ENCODE measurements around the gene RHBDD2. TPM values are rescaled to one million over a fixed set of nuclear protein-coding genes. Genes with fewer than 3 reads are reported as not detected.

RHBDD2 gene
- polyA plus RNA-seq, 1 donor (not counting 4 experiments of a cell fraction or from before 2014, with no cell fraction given) = 24.1 TPM

GRCh38 chr7:75875113-75876080, 3.4 kb upstream of the RHBDD2 start:
- Histone ChIP-seq H3K9ac (ENCODE audit: control insufficient read depth, extremely low read depth, insufficient read depth, low read length) (peak overlapping the region; percentile 63), H3K9me3 (ENCODE audit: control insufficient read depth, low read depth, low read length) (no peaks in the 10 kb centered on the region), H3K4me1 (ENCODE audit: control insufficient read depth, extremely low read depth, insufficient read depth, low read length) (peaks cover 29% of the 10 kb centered on the region), H3K27me3 (ENCODE audit: control insufficient read depth, extremely low read depth, insufficient read depth, low read length) (no peaks in the 10 kb centered on the region), H3K79me2 (ENCODE audit: control insufficient read depth, insufficient read depth, low read length) (peaks cover 15% of the 10 kb centered on the region), H3K27ac (ENCODE audit: control insufficient read depth, insufficient read depth, low read length) (peak overlapping the region; percentile 54), H2AFZ (ENCODE audit: control insufficient read depth, low read length) (peak overlapping the region; percentile 57), H3K36me3 (ENCODE audit: control insufficient read depth in 2 of 2, extremely low read depth in 1 of 2, insufficient read depth in 2 of 2, low read length in 2 of 2) (peaks cover 0 to under 1% of the 10 kb centered on the region in 2 experiments), H3K4me3 (ENCODE audit: control insufficient read depth in 2 of 3, extremely low read depth in 1 of 3, insufficient read depth in 2 of 3, low read depth in 1 of 3, low read length in 3 of 3) (peak overlapping the region in 2 of 3 experiments; percentile 15 to 44), H3K4me2 (ENCODE audit: control insufficient read depth, extremely low read depth, insufficient read depth, low read depth, low read length) (peak overlapping the region; percentile 74), H4K20me1 (ENCODE audit: control insufficient read depth, extremely low read depth, insufficient read depth, low read length) (no peaks in the 10 kb centered on the region), H3K9me1 (ENCODE audit: control insufficient read depth, extremely low read depth, insufficient read depth, low read length) (no peaks in the 10 kb centered on the region)
- DNase-seq (ENCODE audit: low read depth, low spot score) (no peak), FAIRE-seq (peak; percentile 44)
- dilution Hi-C loops (cut with MboI; ENCODE audit: extremely low pct_ligation_motif_present, low sequenced_read_pairs) = no loop called here
- TF ChIP-seq EZH2 (IDR thresholded peaks at IDR 0.05; ENCODE audit: low read length) = no peak
- TF ChIP-seq, protein P1, sequence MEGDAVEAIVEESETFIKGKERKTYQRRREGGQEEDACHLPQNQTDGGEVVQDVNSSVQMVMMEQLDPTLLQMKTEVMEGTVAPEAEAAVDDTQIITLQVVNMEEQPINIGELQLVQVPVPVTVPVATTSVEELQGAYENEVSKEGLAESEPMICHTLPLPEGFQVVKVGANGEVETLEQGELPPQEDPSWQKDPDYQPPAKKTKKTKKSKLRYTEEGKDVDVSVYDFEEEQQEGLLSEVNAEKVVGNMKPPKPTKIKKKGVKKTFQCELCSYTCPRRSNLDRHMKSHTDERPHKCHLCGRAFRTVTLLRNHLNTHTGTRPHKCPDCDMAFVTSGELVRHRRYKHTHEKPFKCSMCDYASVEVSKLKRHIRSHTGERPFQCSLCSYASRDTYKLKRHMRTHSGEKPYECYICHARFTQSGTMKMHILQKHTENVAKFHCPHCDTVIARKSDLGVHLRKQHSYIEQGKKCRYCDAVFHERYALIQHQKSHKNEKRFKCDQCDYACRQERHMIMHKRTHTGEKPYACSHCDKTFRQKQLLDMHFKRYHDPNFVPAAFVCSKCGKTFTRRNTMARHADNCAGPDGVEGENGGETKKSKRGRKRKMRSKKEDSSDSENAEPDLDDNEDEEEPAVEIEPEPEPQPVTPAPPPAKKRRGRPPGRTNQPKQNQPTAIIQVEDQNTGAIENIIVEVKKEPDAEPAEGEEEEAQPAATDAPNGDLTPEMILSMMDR (optimal IDR thresholded peaks at IDR 0.05 in 1 of 3, IDR thresholded peaks at IDR 0.05 in 1 of 3, conservative IDR thresholded peaks at IDR 0.05 in 1 of 3; ENCODE audit: extremely low read depth in 1 of 3, insufficient read depth in 2 of 3, low read length in 3 of 3) = no peak

GRCh38 chr7:75876126-75876881, 2.5 kb upstream of the RHBDD2 start:
- Histone ChIP-seq H3K9ac (ENCODE audit: control insufficient read depth, extremely low read depth, insufficient read depth, low read length) (peak overlapping the region; percentile 63), H4K20me1 (ENCODE audit: control insufficient read depth, extremely low read depth, insufficient read depth, low read length) (no peaks in the 10 kb centered on the region), H3K4me3 (ENCODE audit: control insufficient read depth in 2 of 3, extremely low read depth in 1 of 3, insufficient read depth in 2 of 3, low read depth in 1 of 3, low read length in 3 of 3) (peak overlapping the region in 2 of 3 experiments; percentile 15 to 44), H3K4me1 (ENCODE audit: control insufficient read depth, extremely low read depth, insufficient read depth, low read length) (peaks cover 30% of the 10 kb centered on the region), H2AFZ (ENCODE audit: control insufficient read depth, low read length) (peak overlapping the region; percentile 57), H3K4me2 (ENCODE audit: control insufficient read depth, extremely low read depth, insufficient read depth, low read depth, low read length) (peak overlapping the region; percentile 74), H3K79me2 (ENCODE audit: control insufficient read depth, insufficient read depth, low read length) (peaks cover 16% of the 10 kb centered on the region), H3K9me1 (ENCODE audit: control insufficient read depth, extremely low read depth, insufficient read depth, low read length) (no peaks in the 10 kb centered on the region), H3K27me3 (ENCODE audit: control insufficient read depth, extremely low read depth, insufficient read depth, low read length) (no peaks in the 10 kb centered on the region), H3K36me3 (ENCODE audit: control insufficient read depth in 2 of 2, extremely low read depth in 1 of 2, insufficient read depth in 2 of 2, low read length in 2 of 2) (peaks cover 1 to 4% of the 10 kb centered on the region in 2 experiments), H3K27ac (ENCODE audit: control insufficient read depth, insufficient read depth, low read length) (peak overlapping the region; percentile 54), H3K9me3 (ENCODE audit: control insufficient read depth, low read depth, low read length) (no peaks in the 10 kb centered on the region)
- no peak for TF ChIP-seq EZH2 (IDR thresholded peaks at IDR 0.05; ENCODE audit: low read length)
- TF ChIP-seq, protein P1 (optimal IDR thresholded peaks at IDR 0.05 in 1 of 3, IDR thresholded peaks at IDR 0.05 in 1 of 3, conservative IDR thresholded peaks at IDR 0.05 in 1 of 3; ENCODE audit: extremely low read depth in 1 of 3, insufficient read depth in 2 of 3, low read length in 3 of 3) = no peak
- FAIRE-seq = no peak
- dilution Hi-C loops (cut with MboI; ENCODE audit: extremely low pct_ligation_motif_present, low sequenced_read_pairs) = no loop called here
- no peak for DNase-seq (ENCODE audit: low read depth, low spot score)

Measured in keratinocyte (primary cell).